Measurements from ENCODE around the gene LRRC9. TPM values are rescaled to one million over a fixed set of nuclear protein-coding genes. Genes with fewer than 3 reads are reported as not detected.

The LRRC9 gene
- total and polyA plus RNA-seq, 10 of the 15 experiments (the other 5 are each of a cell fraction or from before 2014, with no cell fraction given): not detected

GRCh38 chr14:60095781-60096450, 176.0 kb downstream of the LRRC9 start:
- no peaks in the 10 kb centered on the region for H3K27me3 ChIP-seq (replicated peaks in 1 of 2; ENCODE audit: control insufficient read depth in 2 of 2, insufficient read depth in 2 of 2, low read length in 1 of 2)
- FAIRE-seq (no peak), DNase-seq (ENCODE audit: low read depth, low spot score) (no peak), ATAC-seq (no peak)
- H3K4me3 ChIP-seq: 0 out of 2 replicates have a peak overlapping the region, but pooled peaks have one; percentile 53
- H3K9me3 ChIP-seq (replicated peaks; ENCODE audit: control insufficient read depth, insufficient read depth, low read length): no peaks in the 10 kb centered on the region; the same call in 2 of the 3 replicates
- ChIA-PET SMC1A (ENCODE audit: uncharacterized antibody, unreplicated experiment) (interaction anchor here (0.7 to 2.0 kb wide), 11 partner anchors 10 to 254 kb away, joined by 3 to 9 read pairs (median 4); no protein-coding TSS in a partner anchor), POLR2A (interaction anchor here (0.7 to 2.2 kb wide), 8 partner anchors 34 to 252 kb away, joined by 3 to 8 read pairs (median 3); partner anchors contain the start of genes DHRS7 and PPM1A), RAD21 (ENCODE audit: unreplicated experiment) (interaction anchor here (0.7 to 2.2 kb wide), 7 partner anchors 13 to 132 kb away, joined by 3 to 14 read pairs (median 3); partner anchors contain the start of gene DHRS7), CTCF (interaction anchor here (0.7 to 1.7 kb wide), 10 partner anchors 10 to 235 kb away, joined by 3 to 7 read pairs (median 4); partner anchors contain the start of gene PPM1A)
- intact Hi-C loops (cut with micrococcal nuclease; ENCODE audit: unreplicated experiment): loop anchor here (10.0 kb wide), 2 partner anchors 229 to 611 kb away; partner anchors contain the start of genes JKAMP and L3HYPDH
- BruUV-seq (replicated peaks): no TSS peak
- in situ Hi-C loops (cut with MboI): no loop called here
- peaks cover 0 to 4% of the 10 kb centered on the region in 2 experiments; a peak in 1 of 4 replicates for H3K36me3 ChIP-seq (ENCODE audit: control insufficient read depth in 2 of 2, insufficient read depth in 2 of 2, low read length in 1 of 2)
- H3K27ac ChIP-seq (ENCODE audit: control insufficient read depth, insufficient read depth): peak overlapping the region; percentile 56; the same call in 1 of the 2 replicates
- no peaks in the 10 kb centered on the region for H4K20me1 ChIP-seq (ENCODE audit: control insufficient read depth, insufficient read depth)
- H3K9ac ChIP-seq (ENCODE audit: control insufficient read depth, insufficient read depth, low read length): no peak overlapping the region
- TF ChIP-seq USF2 (IDR thresholded peaks at IDR 0.05; ENCODE audit: borderline replicate concordance, low read depth, low read length): no peak
- TF ChIP-seq SRF (IDR thresholded peaks at IDR 0.05; ENCODE audit: low read depth in 2 of 2, low read length in 2 of 2): no peak
- TF ChIP-seq MYB (IDR thresholded peaks at IDR 0.05; ENCODE audit: borderline replicate concordance, low read depth, low read length): no peak
- no peak for TF ChIP-seq POLR2AphosphoS5 (IDR thresholded peaks at IDR 0.05; ENCODE audit: low read length)
- no peak for TF ChIP-seq IRF5 (IDR thresholded peaks at IDR 0.05; ENCODE audit: borderline replicate concordance)
- TF ChIP-seq MTA2 (IDR thresholded peaks at IDR 0.05; ENCODE audit: low read depth): peak; percentile 53; the same call in 1 of the 2 replicates
- no peak for TF ChIP-seq GATAD2B (conservative IDR thresholded peaks at IDR 0.05; ENCODE audit: low read depth)
- TF ChIP-seq SPI1 (IDR thresholded peaks at IDR 0.05; ENCODE audit: borderline replicate concordance, insufficient read depth, low read depth, low read length): no peak
- no peak for TF ChIP-seq EED (IDR thresholded peaks at IDR 0.05; ENCODE audit: low read depth)
- TF ChIP-seq USF1 (IDR thresholded peaks at IDR 0.05; ENCODE audit: borderline replicate concordance, extremely low read length, insufficient read depth, low read depth, low read length): no peak
- TF ChIP-seq PBX3 (IDR thresholded peaks at IDR 0.05; ENCODE audit: insufficient replicate concordance, low read depth, low read length): no peak
- no peak for TF ChIP-seq MEF2A (IDR thresholded peaks at IDR 0.05; ENCODE audit: insufficient read depth, low read depth, low read length)
- TF ChIP-seq BMI1 (IDR thresholded peaks at IDR 0.05; ENCODE audit: borderline replicate concordance): peak; percentile 15; the same call in 1 of the 2 replicates
- TF ChIP-seq CHD2 (IDR thresholded peaks at IDR 0.05; ENCODE audit: borderline replicate concordance, low read depth, low read length): no peak
- no peak for TF ChIP-seq NBN (IDR thresholded peaks at IDR 0.05)
- no peak for TF ChIP-seq KDM1A (IDR thresholded peaks at IDR 0.05; ENCODE audit: borderline replicate concordance)
- TF ChIP-seq MEF2B (IDR thresholded peaks at IDR 0.05; ENCODE audit: partially characterized antibody, poor library complexity, severe bottlenecking): peak; percentile 84
- no peak for TF ChIP-seq RCOR1 (conservative IDR thresholded peaks at IDR 0.05; ENCODE audit: low read depth, low read length)
- H3K4me2 ChIP-seq (ENCODE audit: control insufficient read depth, insufficient read depth): peak overlapping the region; percentile 80
- peaks cover 68% of the 10 kb centered on the region for H3K79me2 ChIP-seq (ENCODE audit: control insufficient read depth, insufficient read depth, low read length)
- 65% methylated on average over 3 of the region's 3 CpGs for WGBS (ENCODE audit: insufficient coverage, insufficient replicate concordance, low lambda C conversion rate, missing lambda C conversion rate)
- peaks cover 8% of the 10 kb centered on the region for H3K4me1 ChIP-seq (ENCODE audit: control insufficient read depth, insufficient read depth, low read length)
- no peak overlapping the region for H2AFZ ChIP-seq (ENCODE audit: control insufficient read depth, low read depth, low read length)
